Suprapubic skin (tissue), 4 donors: ENCODE measurements around the gene SYN1. TPM values are rescaled to one million over a fixed set of nuclear protein-coding genes. Genes with fewer than 3 reads are reported as not detected.

Source experiments
- DNase-seq, 2 donors: peaks; one replicate each; pipeline ENCODE4 v3.0.0-alpha.2; 2019; ENCODE audit warnings: low spot score in 2 of 2
- H3K27ac ChIP-seq: fragments of 200-600 bp; sonication (generic); one replicate; pipeline ENCODE4 v1.5.1; 2019
- H3K27me3 ChIP-seq: fragments of 200-600 bp; sonication (generic); one replicate; pipeline ENCODE4 v1.5.1; 2019
- H3K36me3 ChIP-seq: fragments of 200-600 bp; sonication (generic); one replicate; pipeline ENCODE4 v1.5.1; 2019
- H3K4me1 ChIP-seq: fragments of 200-600 bp; sonication (generic); one replicate; pipeline ENCODE4 v1.5.1; 2019
- H3K4me3 ChIP-seq: fragments of 200-600 bp; sonication (generic); one replicate; pipeline ENCODE4 v1.5.1; 2019; ENCODE audit warnings: mild to moderate bottlenecking
- H3K9me3 ChIP-seq: fragments of 200-600 bp; sonication (generic); one replicate; pipeline ENCODE4 v1.5.1; 2019
- EP300 ChIP-seq: sonication (generic); formaldehyde crosslinking; IDR thresholded peaks from one replicate; pipeline ENCODE4 v1.6.1; 2017; ENCODE audit warnings: antibody characterized with exemption
- POLR2A ChIP-seq, 2 donors: fragments of 450-650 bp; IDR thresholded peaks; one replicate each; pipeline ENCODE4 v1.6.1; 2017; ENCODE audit warnings: antibody characterized with exemption in 2 of 2, mild to moderate bottlenecking in 2 of 2, moderate library complexity in 2 of 2
- POLR2AphosphoS5 ChIP-seq, 3 donors: sonication (generic); formaldehyde crosslinking; IDR thresholded peaks; one replicate each; pipeline ENCODE4 v1.6.1; 2017; ENCODE audit warnings: antibody characterized with exemption in 3 of 3
- WGBS: methylation state at CpG from one replicate; pipeline ENCODE4 v1.1.5; 2018; 5-methylcytosine and 5-hydroxymethylcytosine counted together
- total RNA-seq, 4 donors: library from RNA; depleted of rRNA; stranded (reverse); fragments of >200 nt; gene quantifications; one replicate each; pipeline ENCODE4 v1.1.0, GENCODE V29; 2016
- TF ChIP-seq, protein P1 (sequence below), 2 donors: fragments of 200-600 bp in 1 of 2; fragments of 450-650 bp in 1 of 2; sonication (generic) in 1 of 2; IDR thresholded peaks; one replicate each; pipeline ENCODE4 v1.5.1; 2016 to 2019; ENCODE audit warnings: antibody characterized with exemption in 2 of 2, mild to moderate bottlenecking in 1 of 2, moderate library complexity in 1 of 2

Gene SYN1
- total RNA-seq, 4 donors from 2014 or later: 0.34 to 2.2 (median 0.89) TPM; not detected in 1

- DNase-seq: no peak
- Histone ChIP-seq H3K9me3 (no peaks in the 10 kb centered on the region), H3K4me3 (no peak overlapping the region), H3K36me3 (no peaks in the 10 kb centered on the region), H3K27ac (no peak overlapping the region), H3K4me1 (peaks cover 3% of the 10 kb centered on the region), H3K27me3 (no peaks in the 10 kb centered on the region)
- WGBS: 80% methylated on average over 6 of the region's 16 CpGs
- TF ChIP-seq POLR2A (IDR thresholded peaks at IDR 0.05) (no peak), POLR2AphosphoS5 (IDR thresholded peaks at IDR 0.05) (no peak), EP300 (no peak)
- TF ChIP-seq, protein P1, sequence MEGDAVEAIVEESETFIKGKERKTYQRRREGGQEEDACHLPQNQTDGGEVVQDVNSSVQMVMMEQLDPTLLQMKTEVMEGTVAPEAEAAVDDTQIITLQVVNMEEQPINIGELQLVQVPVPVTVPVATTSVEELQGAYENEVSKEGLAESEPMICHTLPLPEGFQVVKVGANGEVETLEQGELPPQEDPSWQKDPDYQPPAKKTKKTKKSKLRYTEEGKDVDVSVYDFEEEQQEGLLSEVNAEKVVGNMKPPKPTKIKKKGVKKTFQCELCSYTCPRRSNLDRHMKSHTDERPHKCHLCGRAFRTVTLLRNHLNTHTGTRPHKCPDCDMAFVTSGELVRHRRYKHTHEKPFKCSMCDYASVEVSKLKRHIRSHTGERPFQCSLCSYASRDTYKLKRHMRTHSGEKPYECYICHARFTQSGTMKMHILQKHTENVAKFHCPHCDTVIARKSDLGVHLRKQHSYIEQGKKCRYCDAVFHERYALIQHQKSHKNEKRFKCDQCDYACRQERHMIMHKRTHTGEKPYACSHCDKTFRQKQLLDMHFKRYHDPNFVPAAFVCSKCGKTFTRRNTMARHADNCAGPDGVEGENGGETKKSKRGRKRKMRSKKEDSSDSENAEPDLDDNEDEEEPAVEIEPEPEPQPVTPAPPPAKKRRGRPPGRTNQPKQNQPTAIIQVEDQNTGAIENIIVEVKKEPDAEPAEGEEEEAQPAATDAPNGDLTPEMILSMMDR (IDR thresholded peaks at IDR 0.05): no peak
These were observed 31.5 kb downstream of the SYN1 start for GRCh38 chrX:47587906-47588735.

- Histone ChIP-seq H3K4me3 (no peak overlapping the region), H3K27ac (no peak overlapping the region), H3K36me3 (no peaks in the 10 kb centered on the region), H3K4me1 (peaks cover 4% of the 10 kb centered on the region), H3K27me3 (no peaks in the 10 kb centered on the region), H3K9me3 (no peaks in the 10 kb centered on the region)
- TF ChIP-seq EP300 (no peak), POLR2AphosphoS5 (IDR thresholded peaks at IDR 0.05) (no peak), POLR2A (IDR thresholded peaks at IDR 0.05) (no peak)
- TF ChIP-seq, protein P1 (IDR thresholded peaks at IDR 0.05): no peak
- DNase-seq: no peak
- 41% methylated on average over 4 of the region's 4 CpGs for WGBS
These were observed 32.4 kb downstream of the SYN1 start for GRCh38 chrX:47587091-47587891.

- DNase-seq: no peak
- H3K36me3 ChIP-seq: no peaks in the 10 kb centered on the region
- H3K27me3 ChIP-seq: no peaks in the 10 kb centered on the region
- 68% methylated on average over 6 of the region's 11 CpGs for WGBS
- H3K9me3 ChIP-seq: no peaks in the 10 kb centered on the region
- no peak overlapping the region for H3K4me3 ChIP-seq
- H3K27ac ChIP-seq: no peak overlapping the region
- peaks cover 11% of the 10 kb centered on the region for H3K4me1 ChIP-seq
- TF ChIP-seq POLR2A (IDR thresholded peaks at IDR 0.05): no peak
- TF ChIP-seq EP300: no peak
- TF ChIP-seq POLR2AphosphoS5 (IDR thresholded peaks at IDR 0.05): no peak
- TF ChIP-seq, protein P1 (IDR thresholded peaks at IDR 0.05): no peak
These were observed 33.4 kb downstream of the SYN1 start for GRCh38 chrX:47586043-47586787.

- Histone ChIP-seq H3K9me3 (no peaks in the 10 kb centered on the region), H3K4me3 (no peak overlapping the region), H3K36me3 (no peaks in the 10 kb centered on the region), H3K4me1 (peaks cover 11% of the 10 kb centered on the region), H3K27ac (no peak overlapping the region), H3K27me3 (no peaks in the 10 kb centered on the region)
- DNase-seq: no peak
- TF ChIP-seq POLR2A (IDR thresholded peaks at IDR 0.05): no peak
- WGBS: 65% methylated on average over 14 of the region's 16 CpGs
These were observed 34.4 kb downstream of the SYN1 start for GRCh38 chrX:47585273-47585672.

DNA sequence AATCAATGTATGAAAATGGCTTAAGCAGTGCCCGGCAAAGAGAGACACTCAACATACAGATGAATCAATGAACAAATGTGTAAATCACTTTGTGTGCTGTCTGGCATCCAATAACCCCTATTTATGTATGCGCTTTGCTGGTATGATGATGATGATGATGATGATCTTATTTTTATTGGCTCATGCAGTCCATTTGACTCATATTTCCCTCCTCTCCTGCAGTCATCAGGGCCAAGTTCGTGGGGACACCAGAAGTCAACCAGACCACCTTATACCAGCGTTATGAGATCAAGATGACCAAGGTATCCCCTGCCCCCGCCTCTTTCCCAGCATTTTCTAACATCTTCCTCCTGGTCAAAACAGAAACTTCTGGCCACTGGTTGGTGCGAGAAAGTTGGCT lies 34.9 kb downstream of the SYN1 start:
- TF ChIP-seq, protein P1 (IDR thresholded peaks at IDR 0.05): no peak
- no peak for TF ChIP-seq POLR2A (IDR thresholded peaks at IDR 0.05)
- no peak for TF ChIP-seq POLR2AphosphoS5 (IDR thresholded peaks at IDR 0.05)
- TF ChIP-seq EP300: no peak
- H3K27me3 ChIP-seq: no peaks in the 10 kb centered on the region
- no peak overlapping the region for H3K4me3 ChIP-seq
- 61% methylated on average over 6 of the region's 6 CpGs for WGBS
- H3K9me3 ChIP-seq: no peaks in the 10 kb centered on the region
- H3K36me3 ChIP-seq: no peaks in the 10 kb centered on the region
- H3K4me1 ChIP-seq: peaks cover 11% of the 10 kb centered on the region
- DNase-seq: no peak
- no peak overlapping the region for H3K27ac ChIP-seq
